HG03469 (cell line): ENCODE results near the gene WSCD1.

Source experiments
- ATAC-seq: cut with Tn5 transposase; IDR thresholded peaks from one replicate; pipeline ENCODE4 v1.9.1; 2021; ENCODE audit warnings: mild to moderate bottlenecking, moderate library complexity, moderate number of reproducible peaks; ENCODE audit not compliant: unreplicated experiment

The WSCD1 gene

DNA sequence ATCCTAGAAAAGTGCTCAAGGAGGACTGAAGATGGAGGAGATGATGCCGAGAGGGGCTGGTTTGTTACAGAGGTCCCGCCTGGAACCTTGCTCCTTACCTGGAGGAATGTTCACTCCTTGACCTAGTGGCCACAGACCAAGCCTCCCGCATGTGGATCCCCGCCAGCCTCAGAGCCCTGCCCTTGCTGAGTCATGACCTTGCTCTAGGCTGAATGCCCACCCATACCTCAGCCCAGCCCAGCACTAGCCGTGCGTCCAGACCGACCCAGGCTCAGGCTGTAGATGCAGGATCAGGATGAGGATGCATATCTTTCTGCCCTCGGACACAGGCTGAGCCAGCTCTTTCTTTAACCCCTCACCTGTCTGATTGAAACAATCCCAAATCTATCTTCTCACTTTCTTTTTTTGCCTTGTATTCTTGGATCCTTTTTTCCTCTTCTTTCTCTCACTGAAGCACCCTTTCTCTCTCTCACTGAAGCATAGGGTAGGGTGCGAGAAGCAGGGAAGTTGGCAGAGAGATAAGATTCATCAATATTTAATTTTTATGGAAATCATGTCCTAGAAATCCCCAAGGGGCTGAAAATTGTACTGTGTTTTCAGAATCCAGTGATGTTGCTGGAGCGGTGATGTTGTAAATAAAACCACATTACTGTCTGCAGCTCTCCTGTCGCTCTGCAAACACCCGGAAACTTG lies 34.9 kb downstream of the WSCD1 start:
- no peak for ATAC-seq

DNA sequence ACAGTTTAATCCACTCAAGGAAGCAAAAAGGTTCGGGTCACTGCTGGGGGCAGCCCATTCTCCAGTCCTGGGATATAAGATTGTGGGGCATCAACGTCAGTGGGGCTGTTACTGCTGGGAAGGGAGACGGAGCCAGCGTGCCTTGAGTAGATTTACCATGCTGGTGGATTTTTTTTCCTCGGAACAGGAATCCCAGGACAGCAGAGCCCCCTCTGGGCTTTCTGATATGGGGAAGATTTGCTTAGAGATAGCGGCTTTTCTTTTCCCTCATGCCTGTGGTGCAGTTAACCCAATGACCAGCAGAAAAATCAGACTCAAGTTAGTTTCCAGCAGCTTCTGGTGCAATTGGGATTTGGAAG lies 35.4 kb downstream of the WSCD1 start:
- no peak for ATAC-seq

DNA sequence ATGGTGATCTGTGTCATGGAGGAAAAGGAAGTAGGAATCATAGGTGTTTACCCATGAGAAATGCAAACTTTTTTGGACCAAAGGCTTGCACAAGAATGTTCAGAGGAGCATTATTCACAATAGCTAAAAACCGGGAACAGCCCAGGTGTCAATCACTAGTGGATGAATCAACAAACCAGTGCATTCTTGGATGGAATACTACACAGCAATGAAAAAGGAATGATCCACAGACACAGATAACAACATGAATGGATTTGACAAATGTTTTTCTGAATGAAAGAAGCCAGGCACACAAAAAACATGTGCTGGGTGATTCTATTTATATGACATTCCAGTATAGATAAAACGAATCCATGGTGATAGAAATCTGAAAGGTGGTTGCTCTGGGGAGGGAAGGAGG lies 36.0 kb downstream of the WSCD1 start:
- no peak for ATAC-seq

DNA sequence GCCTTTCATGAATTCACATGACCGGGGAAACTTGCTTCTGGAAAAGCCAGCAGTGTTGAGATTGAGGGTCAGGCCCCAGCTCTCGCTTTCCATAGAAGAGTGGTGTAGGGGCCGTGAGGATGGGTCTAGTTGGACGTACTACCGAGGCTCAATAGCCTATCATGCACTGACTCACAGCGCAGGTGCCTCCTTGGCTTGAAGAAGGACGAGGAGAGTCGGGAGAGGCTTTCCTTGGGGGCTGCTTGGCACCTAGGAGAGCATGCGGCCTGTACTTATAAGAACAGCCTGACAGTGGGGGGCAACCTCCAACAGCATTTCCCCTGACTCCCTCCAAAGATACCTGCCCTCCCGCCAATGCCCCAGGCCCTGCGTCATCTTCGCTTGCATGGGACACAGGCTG lies 37.6 kb downstream of the WSCD1 start:
- ATAC-seq: no peak

DNA sequence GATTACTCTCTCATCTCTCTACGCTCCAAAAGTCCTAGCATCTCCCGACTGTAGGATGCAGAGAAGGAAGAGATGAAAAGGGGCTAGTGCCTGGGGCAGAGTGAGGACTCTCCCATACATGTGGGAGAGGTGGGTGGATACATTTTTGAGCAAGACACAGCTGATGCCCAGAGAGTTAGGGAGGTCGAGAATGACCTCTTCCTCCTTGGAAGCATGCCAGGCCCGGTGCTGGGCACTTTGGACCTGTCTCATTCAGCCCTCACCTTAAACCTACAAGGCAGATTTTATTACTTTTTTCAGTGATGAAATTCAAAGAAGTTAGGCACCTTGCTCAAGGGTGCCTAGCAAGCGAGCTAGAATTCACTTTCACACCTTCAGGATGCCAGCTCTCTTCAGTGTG lies 38.2 kb downstream of the WSCD1 start:
- ATAC-seq: no peak

DNA sequence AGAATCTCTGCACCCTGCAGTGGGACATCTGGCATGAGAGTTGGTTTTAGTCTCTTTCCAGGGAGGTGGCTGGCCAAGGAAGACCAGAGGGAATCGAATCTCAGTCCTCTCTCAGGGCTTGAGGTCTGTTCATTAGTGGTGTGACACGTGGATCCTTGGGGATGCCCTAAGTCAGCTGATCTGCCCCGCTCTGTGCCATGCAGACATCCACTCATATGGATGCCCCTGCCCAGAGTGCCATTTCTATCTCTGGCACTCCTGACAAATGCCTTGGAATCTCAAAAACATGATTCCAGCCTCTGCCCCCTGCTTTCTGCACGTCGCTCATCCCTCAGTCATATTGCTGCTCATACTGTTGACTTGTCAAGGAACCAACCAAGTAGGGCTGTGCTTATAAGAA lies 38.8 kb downstream of the WSCD1 start:
- ATAC-seq: no peak

DNA sequence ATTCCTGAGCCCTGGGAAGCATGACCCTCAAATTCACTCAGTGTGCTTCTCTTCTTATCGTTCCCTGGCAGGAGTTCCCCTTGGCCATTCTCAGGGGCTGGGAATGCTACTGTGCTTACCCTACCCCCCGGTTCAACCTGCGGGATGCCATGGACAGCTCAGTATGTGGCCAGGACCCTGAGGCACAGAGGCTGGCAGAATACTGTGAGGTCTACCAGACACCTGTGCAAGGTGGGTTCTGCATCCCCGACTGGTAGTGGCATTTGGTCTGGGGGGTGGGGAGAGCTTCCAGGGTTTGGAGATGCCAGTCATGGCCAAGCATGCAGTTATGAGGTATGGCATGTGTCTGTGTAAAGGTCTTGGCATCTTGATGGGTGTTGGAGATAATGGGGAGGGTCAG lies 39.4 kb downstream of the WSCD1 start:
- no peak for ATAC-seq

DNA sequence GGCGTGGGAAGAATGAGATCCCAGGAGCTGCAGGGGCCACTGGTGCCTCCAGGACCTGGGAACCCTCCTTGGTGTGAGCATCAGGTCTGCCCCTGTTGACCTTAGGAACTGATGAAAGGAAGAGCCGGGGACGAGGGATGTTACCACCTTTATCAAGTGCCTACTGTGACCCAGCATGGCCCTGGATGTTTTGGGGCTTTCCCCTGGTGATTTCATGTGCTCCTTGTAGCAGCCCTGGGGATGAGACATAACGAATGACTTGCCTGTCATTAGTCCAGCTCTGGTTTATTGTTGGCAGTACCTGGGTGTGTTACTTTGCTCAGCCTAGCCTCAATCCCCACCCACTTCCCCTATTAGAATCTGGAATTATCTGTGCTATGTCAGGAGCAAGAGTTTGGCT lies 39.9 kb downstream of the WSCD1 start:
- no peak for ATAC-seq

DNA sequence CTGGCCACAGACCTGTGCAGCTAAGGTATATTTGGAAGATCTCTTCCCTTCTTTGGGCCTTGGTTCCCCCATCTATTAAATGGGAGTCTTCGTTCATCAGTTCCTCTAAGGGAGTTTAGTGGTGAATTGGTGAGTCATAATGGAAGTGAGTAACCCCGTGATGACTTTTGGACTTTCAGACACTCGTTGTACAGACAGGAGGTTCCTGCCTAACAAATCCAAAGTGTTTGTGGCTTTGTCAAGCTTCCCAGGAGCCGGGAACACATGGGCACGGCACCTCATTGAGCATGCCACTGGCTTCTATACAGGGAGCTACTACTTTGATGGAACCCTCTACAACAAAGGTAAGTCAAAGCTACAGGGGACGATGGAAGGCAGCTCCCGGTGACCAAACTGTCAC lies 40.4 kb downstream of the WSCD1 start:
- ATAC-seq: no peak

DNA sequence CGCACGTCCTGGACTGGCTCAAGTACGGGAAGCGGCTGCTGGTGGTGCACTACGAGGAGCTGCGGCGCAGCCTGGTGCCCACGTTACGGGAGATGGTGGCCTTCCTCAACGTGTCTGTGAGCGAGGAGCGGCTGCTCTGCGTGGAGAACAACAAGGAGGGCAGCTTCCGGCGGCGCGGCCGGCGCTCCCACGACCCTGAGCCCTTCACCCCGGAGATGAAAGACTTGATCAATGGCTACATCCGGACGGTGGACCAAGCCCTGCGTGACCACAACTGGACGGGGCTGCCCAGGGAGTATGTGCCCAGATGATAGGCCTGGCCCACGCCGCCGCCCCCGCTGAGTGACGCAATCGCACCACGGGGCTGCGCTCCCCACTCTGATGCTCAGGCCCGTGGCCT lies 50.2 kb downstream of the WSCD1 start:
- no peak for ATAC-seq

DNA sequence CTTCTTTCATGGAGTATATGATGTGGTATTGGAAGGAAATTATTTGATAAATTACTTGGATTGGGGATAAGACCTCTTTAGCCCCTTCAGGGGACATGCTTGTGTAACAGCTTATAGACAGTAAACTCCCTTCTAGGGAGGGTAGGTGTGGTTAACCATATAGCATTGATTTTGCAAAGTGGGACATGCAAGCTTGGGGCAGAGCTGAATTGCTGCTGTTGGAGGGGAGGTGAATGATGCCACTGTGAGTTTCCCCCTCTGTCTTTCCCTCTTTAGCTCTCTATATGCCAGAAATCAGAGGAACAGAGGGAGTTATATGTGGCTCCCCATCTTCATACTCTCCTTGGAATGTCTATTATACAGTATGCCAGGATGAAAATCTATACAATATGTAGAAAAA lies 54.7 kb downstream of the WSCD1 start:
- no peak for ATAC-seq

DNA sequence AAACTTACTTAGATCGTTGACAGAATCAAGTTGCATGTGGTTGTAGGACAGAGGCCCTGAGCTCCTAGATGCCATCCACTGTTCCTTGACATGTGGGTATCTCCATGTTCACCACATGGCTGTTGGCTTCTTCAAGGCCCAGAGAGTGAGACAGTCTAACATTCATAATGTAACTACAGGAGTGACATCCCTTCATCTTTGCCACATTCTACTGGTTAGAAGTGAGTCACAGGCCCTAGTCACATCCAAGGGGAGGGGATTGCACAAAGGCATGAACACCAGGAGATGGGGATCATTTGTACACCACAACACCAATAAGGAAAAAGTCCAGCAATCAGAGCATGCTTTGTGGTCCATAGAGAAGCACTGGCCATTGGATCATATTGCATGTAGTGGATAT lies 56.6 kb downstream of the WSCD1 start:
- ATAC-seq: no peak

DNA sequence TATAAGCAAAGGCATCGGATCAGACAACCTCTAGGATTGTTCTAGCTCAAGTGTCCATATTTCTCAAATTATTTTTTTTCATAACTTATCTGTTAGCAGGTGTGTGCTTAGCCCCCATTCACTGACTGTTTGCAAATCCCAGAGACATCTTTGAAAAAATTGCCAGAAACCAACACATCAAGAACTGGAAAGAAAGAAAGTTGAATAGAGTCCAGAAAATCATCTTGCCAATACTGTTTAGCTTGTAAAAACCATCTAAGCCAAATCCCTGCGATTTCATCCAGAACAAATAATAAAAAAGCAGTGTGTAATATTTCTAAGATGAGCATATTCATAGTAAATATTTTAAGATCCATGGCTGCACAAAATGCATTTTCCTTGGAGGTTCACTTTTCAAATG lies 64.5 kb downstream of the WSCD1 start:
- no peak for ATAC-seq

DNA sequence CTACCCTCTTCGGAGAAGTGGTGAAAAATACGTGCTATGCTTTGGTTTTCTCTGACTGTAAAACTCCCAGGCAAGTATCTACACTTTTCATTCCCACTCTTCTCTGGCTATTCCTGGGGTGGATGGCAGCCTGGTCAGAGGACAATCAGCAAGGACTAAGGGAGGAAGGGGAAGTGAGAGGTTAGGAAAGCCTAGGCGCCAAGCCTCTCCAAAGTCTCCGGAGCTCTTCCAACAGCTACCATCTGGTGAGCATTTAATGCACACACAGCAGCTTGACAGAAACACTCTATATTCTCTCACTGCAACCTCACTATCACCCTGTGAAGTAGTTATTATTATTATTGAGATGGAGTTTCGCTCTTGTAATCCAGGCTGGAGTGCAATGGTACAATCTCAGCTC lies 65.1 kb downstream of the WSCD1 start:
- no peak for ATAC-seq

DNA sequence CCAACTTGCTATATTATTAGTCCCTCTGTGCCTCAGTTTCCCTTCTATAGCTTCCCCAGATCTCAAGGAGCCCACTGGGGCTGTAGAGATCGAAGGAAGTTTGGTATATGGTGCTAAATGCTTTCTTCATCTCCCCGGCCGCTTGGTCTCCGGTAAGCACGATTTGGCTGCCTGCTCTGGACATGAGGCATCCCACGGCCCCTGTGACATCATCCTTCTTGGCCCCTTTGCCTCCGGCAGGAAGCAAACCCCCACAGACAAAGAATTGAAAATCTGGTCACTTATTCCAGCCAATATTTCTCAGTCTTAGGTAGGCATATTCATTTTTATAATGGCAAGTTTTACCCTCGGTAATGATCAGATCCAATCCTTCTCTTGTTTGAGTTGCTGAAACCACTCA lies 65.8 kb downstream of the WSCD1 start:
- no peak for ATAC-seq

DNA sequence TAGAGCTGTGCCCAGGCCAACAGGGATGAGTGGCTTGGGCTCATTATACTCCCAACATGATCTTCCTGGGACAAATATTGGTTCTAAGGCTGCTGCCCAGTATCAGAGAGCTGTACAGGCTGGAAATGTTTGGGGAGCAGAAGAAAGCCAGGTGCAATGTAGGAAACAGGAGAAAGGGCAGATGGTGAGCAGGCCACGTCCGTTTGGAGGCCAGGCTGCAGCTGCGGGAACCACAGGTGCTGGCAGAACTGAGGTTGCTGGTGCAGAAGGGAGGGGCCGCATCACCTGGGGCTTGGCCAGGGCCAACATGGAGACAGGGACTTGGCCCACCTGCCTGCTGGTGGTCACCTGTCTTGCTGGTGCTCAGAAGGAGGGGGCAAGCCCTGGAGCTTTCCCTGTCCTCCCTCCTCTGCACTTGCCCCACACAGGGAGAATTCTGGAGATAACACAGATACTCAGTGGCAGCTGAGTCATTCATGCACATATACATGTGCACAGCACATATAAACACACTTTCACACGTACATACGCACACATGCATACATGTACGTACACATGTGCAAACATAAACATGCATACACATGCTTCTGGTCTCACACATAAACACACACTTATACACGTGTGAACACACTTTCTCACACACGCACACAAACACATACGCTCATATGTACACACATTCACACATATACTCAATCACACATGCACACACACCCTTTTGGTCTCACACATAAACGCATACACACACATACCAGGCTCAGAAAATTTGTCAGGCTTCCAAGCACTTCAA lies 67.7 kb downstream of the WSCD1 start:
- no peak for ATAC-seq

DNA sequence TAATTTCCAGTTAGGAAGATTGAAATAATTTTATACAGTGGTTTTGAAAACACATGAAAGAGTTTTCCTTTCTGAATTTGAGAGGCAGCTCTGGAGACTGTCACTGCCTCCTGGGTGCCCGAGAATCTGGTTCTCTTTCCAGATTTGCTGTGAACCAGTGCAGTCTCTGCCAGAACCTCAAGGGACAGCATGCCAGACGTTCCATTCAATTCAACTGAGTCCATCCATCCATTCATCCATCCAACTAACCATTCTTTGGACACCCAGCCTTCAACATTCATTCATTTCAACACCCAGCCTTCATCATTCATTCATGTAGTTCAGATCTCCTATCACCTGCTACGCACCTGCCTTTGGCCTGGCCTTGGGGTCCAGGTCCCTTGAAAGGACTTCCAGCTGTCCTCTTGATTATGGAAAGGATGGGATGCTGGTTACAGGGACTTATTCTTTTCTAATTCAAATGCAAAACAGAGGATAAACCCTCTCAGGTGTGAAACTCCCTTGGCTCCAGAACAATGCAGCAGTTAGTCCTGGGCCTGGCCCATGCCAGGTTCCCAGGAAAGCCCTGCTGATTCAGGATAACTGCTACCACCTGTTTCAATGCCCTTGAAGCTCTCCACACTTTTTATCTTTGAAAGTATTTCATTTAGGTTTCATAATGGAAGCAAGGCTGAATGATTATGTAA lies 68.7 kb downstream of the WSCD1 start:
- ATAC-seq: no peak

DNA sequence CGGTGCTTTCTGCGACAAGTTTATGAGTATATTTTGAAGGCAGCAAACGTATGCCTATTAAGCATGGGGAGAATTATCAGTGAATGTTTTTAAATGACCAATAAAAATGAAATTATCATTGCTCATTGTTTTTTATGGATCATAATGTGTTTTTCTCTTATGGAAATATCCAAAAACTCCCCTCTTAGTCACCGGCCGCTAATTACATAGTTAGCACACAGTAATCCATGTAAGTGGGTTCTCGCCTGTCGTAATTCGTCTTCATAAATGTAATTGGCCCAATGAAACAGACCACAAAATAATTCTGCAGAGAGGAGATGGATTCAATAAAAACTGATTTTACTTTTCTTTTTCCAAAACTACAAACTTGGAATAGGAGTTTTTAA lies 69.3 kb downstream of the WSCD1 start:
- ATAC-seq: no peak

DNA sequence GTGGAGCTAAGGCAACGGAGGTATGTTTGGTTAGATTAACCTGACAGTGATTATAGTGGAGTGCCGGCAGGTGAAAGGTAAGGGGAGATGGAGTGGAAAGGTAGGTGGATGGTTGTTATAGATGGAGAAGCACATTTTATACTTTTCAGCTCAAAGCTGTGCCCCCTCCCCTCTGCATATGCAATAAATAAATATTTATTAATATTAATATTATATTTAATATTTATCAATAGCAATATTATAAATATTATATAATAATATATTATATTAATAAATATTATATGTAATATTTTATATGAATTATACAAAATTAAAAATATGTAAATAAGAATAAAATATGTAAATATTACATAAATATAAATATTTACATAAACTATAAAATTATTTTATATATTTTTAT lies 70.0 kb downstream of the WSCD1 start:
- ATAC-seq: no peak

DNA sequence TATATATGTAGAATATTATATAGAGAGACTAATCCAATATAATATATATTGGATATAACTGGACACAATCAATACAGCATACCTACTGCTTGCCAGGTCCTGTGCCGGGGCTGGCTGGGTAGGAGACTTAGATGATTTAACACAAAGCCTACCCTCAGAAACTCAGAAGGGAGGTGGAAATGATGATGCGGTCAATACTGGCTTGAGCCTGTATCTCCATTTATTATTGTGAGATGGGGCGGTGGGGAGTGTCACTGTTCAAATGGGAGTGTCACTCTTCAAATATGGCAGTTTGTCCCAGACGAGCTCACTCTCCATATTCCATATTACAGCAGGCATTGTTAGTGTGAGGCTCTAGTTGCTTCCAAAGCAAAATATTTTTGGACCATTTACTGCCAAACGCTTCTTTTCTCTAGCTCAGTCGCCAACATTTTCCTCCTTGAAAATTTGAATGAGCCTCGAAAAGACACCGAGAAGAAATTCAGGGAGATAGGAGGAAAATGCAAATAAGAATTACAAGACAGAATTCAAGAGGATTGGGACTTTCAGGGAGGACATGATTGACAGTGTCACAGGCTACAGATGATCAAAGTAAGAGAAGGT lies 70.7 kb downstream of the WSCD1 start:
- no peak for ATAC-seq

DNA sequence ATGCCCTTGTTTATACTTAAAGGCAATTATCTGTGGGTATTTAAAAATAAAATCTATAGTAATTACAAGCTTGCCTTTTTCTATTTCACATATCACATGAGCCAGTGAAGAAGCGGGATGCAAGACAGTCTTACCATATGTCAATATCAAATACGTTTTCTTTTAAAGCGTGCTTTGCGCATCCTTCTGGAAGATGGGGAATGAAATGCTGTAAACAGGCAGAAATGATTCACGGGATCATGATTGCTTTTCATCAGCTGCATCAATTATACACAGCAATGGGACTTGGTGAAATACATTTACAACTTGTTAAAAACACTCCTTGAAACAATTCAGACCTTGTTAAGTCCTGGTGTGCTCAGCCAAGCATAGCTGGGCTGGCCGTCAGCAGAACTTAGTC lies 72.5 kb downstream of the WSCD1 start:
- no peak for ATAC-seq

DNA sequence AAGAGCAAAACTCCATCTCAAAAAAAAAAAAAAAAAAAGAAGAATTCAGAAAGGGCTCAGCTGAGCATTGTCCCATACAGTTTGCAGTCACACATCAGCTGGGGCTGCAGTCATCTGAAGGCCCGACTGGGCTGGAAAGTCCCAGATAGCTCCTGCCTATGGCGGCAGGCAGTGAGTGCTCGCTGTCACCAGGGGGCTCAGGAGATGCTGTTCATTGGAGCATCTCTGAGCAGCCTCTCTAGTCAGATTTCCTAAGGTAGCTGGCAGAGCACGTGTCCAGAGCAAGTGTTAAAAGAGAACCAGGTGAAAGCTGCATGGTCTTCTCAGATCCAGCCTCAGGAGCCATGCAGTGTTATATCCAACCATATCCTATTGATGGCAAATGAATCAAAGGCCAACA lies 75.8 kb downstream of the WSCD1 start:
- ATAC-seq: no peak
